IMR-90 (cell line): ENCODE measurements around the gene ATG5. TPM values are rescaled to one million over a fixed set of nuclear protein-coding genes. Genes with fewer than 3 reads are reported as not detected.
A peak's percentile ranks its signal among the peaks of the same experiment; 100 is the strongest.

Experiments used
- ATAC-seq: fragments of 200-7000 bp; cut with Tn5 transposase; 2 replicates; pipeline ENCODE4 v1.9.1; 2020; ENCODE audit warnings: low read depth, mild to moderate bottlenecking, moderate library complexity
- BruUV-seq: library from RNA; stranded (reverse); fragments of 400-500 nt; replicated peaks from 2 replicates; lab custom pipeline; 2021; lab: Mats Ljungman, UMichigan
- CTCF ChIA-PET: fragments of 300-600 bp; formaldehyde crosslinking; extraction: SDS; loops from one replicate; lab custom pipeline; 2021; ENCODE audit warnings: antibody characterized with exemption; lab: Yijun Ruan, JAX
- POLR2A ChIA-PET: fragments of 300-600 bp; sonication (Branson Sonifier 250); formaldehyde crosslinking; loops from one replicate; lab custom pipeline; 2022; ENCODE audit warnings: antibody characterized with exemption; ENCODE audit not compliant: unreplicated experiment; lab: Charles Lee
- DNase-seq: peaks from one replicate; pipeline ENCODE4 v3.0.0; 2013
- H2AFZ ChIP-seq: replicated peaks from 2 replicates; pipeline ENCODE3; 2013; ENCODE audit warnings: low read length, mild to moderate bottlenecking; ENCODE audit not compliant: poor library complexity
- H2AK5ac ChIP-seq: 2 replicates; pipeline ENCODE4 v1.6.1; 2013; ENCODE audit warnings: low read depth, low read length, inconsistent platforms
- H2AK9ac ChIP-seq: replicated peaks from 2 replicates; pipeline ENCODE3; 2013; ENCODE audit warnings: mild to moderate bottlenecking, low read depth, low read length, moderate library complexity; ENCODE audit not compliant: poor library complexity
- H2BK120ac ChIP-seq: 2 replicates; pipeline ENCODE4 v1.6.1; 2013; ENCODE audit warnings: low read depth, low read length, inconsistent platforms
- H2BK15ac ChIP-seq: 3 replicates; pipeline ENCODE4 v1.6.1; 2013; ENCODE audit warnings: low read depth, low read length, inconsistent platforms
- H2BK20ac ChIP-seq: 2 replicates; pipeline ENCODE4 v1.6.1; 2013; ENCODE audit warnings: low read depth, mild to moderate bottlenecking, inconsistent platforms, low read length, moderate library complexity
- H2BK5ac ChIP-seq: 2 replicates; pipeline ENCODE4 v1.6.1; 2013; ENCODE audit warnings: mild to moderate bottlenecking, low read depth, low read length, inconsistent platforms; ENCODE audit not compliant: poor library complexity, severe bottlenecking
- H3K14ac ChIP-seq: replicated peaks from 2 replicates; pipeline ENCODE4 v1.6.1; 2013; ENCODE audit warnings: low read depth, low read length, inconsistent platforms
- H3K18ac ChIP-seq: 2 replicates; pipeline ENCODE4 v1.6.1; 2013; ENCODE audit warnings: low read depth, low read length, control low read depth
- H3K23ac ChIP-seq: 2 replicates; pipeline ENCODE4 v1.6.1; 2013; ENCODE audit warnings: low read depth, low read length, inconsistent platforms
- H3K27ac ChIP-seq: 2 replicates; pipeline ENCODE4 v1.5.1; 2013; ENCODE audit warnings: mild to moderate bottlenecking, control low read depth, low read length; ENCODE audit not compliant: insufficient read depth
- H3K27me3 ChIP-seq: 2 replicates; pipeline ENCODE4 v1.6.1; 2013; ENCODE audit warnings: low read length; ENCODE audit not compliant: control insufficient read depth, insufficient read depth
- H3K36me3 ChIP-seq: 2 replicates; pipeline ENCODE4 v1.6.1; 2013; ENCODE audit warnings: low read length, mixed read lengths; ENCODE audit not compliant: control insufficient read depth, insufficient read depth
- H3K4ac ChIP-seq: 2 replicates; pipeline ENCODE4 v1.6.1; 2013; ENCODE audit warnings: low read depth, low read length, inconsistent platforms
- H3K4me1 ChIP-seq: 2 replicates; pipeline ENCODE4 v1.6.1; 2013; ENCODE audit warnings: low read length, mixed read lengths; ENCODE audit not compliant: control insufficient read depth, insufficient read depth
- H3K4me2 ChIP-seq: 2 replicates; pipeline ENCODE4 v1.6.1; 2013; ENCODE audit warnings: low read depth, mild to moderate bottlenecking, control low read depth, low read length, moderate library complexity
- H3K4me3 ChIP-seq: 2 replicates; pipeline ENCODE4 v1.5.1; 2013; ENCODE audit warnings: low read depth, mild to moderate bottlenecking, control low read depth, low read length, moderate library complexity; ENCODE audit not compliant: insufficient read depth
- H3K56ac ChIP-seq: 2 replicates; pipeline ENCODE4 v1.6.1; 2013; ENCODE audit warnings: low read length, inconsistent platforms; ENCODE audit not compliant: insufficient read depth; ENCODE audit errors: extremely low read depth
- H3K79me1 ChIP-seq, 2 experiments: 2 replicates each; pipeline ENCODE4 v1.6.1; 2013; ENCODE audit warnings: low read length in 2 of 2, inconsistent platforms in 1 of 2, low read depth in 1 of 2
- H3K9ac ChIP-seq: 2 replicates; pipeline ENCODE4 v1.6.1; 2013; ENCODE audit warnings: low read depth, low read length, control low read depth
- H3K9me1 ChIP-seq: 2 replicates; pipeline ENCODE4 v1.6.1; 2013; ENCODE audit warnings: low read length, inconsistent platforms; ENCODE audit not compliant: insufficient read depth
- H3K9me3 ChIP-seq: 2 replicates; pipeline ENCODE4 v1.6.1; 2013; ENCODE audit warnings: low read length; ENCODE audit not compliant: control insufficient read depth, insufficient read depth
- H4K20me1 ChIP-seq: 2 replicates; pipeline ENCODE4 v1.6.1; 2013; ENCODE audit warnings: low read length, inconsistent platforms; ENCODE audit not compliant: insufficient read depth
- H4K5ac ChIP-seq: 2 replicates; pipeline ENCODE4 v1.6.1; 2013; ENCODE audit warnings: mild to moderate bottlenecking, low read depth, low read length, control low read depth
- H4K8ac ChIP-seq, 2 experiments: 2 replicates each; pipeline ENCODE4 v1.6.1; 2013; ENCODE audit warnings: low read depth in 2 of 2, low read length in 2 of 2, control low read depth in 1 of 2, inconsistent platforms in 1 of 2
- H4K91ac ChIP-seq: 2 replicates; pipeline ENCODE4 v1.6.1; 2013; ENCODE audit warnings: low read depth, low read length, inconsistent platforms; ENCODE audit not compliant: insufficient read depth
- CTCF ChIP-seq: conservative IDR thresholded peaks from 2 replicates; pipeline ENCODE4 v1.5.1; 2012; ENCODE audit warnings: mild to moderate bottlenecking, low read depth, low read length, improper control_type of control experiment
- MAFK ChIP-seq: IDR thresholded peaks from 2 replicates; pipeline ENCODE4 v1.6.1; 2012; ENCODE audit warnings: low read depth, low read length, improper control_type of control experiment
- MAZ ChIP-seq: IDR thresholded peaks from 2 replicates; pipeline ENCODE4 v1.6.1; 2012; ENCODE audit warnings: low read depth, mild to moderate bottlenecking, low read length, improper control_type of control experiment, moderate library complexity, borderline replicate concordance
- NFE2L2 ChIP-seq: fragments of 150-350 bp; IDR thresholded peaks from 2 replicates; pipeline ENCODE4 v1.6.1; 2016; ENCODE audit warnings: low read depth, mild to moderate bottlenecking, low read length
- RAD21 ChIP-seq: IDR thresholded peaks from 2 replicates; pipeline ENCODE4 v1.6.1; 2012; ENCODE audit warnings: low read length, improper control_type of control experiment
- USF2 ChIP-seq: fragments of 150-350 bp; IDR thresholded peaks from 2 replicates; pipeline ENCODE4 v1.6.1; 2017; ENCODE audit warnings: mild to moderate bottlenecking, antibody characterized with exemption, low read length, low read depth
- WGBS, 2 experiments: methylation state at CpG; one replicate each; pipeline versions ENCODE4 v1.1.5 to v1.1.7; 2013; ENCODE audit warnings: missing lambda C conversion rate in 2 of 2; ENCODE audit not compliant: insufficient read length in 1 of 2; ENCODE audit errors: extremely low coverage in 2 of 2; 5-methylcytosine and 5-hydroxymethylcytosine counted together
- dilution Hi-C: fragments of 300-500 bp; cut with HindIII; formaldehyde crosslinking; loops from one replicate; pipeline ENCODE4 v1.14.3; 2018; ENCODE audit warnings: low sequenced_read_pairs; ENCODE audit not compliant: unreplicated experiment
- in situ Hi-C: fragments of 300-500 bp; cut with MboI; formaldehyde crosslinking; loops from 3 replicates; pipeline ENCODE4 v1.14.3; 2019; ENCODE audit warnings: low sequenced_read_pairs, inconsistent platforms, mixed read lengths
- intact Hi-C: fragments of 100-400 bp; cut with micrococcal nuclease; formaldehyde crosslinking; loops from 2 replicates; pipeline ENCODE4 v1.10.0; 2022
- polyA plus RNA-seq, 3 experiments: library from polyadenylated mRNA; depleted of rRNA; stranded (reverse); fragments of >200 nt; gene quantifications; 2 replicates each; pipeline ENCODE4 v1.2.3, GENCODE V29; 2012; ENCODE audit warnings: low replicate concordance in 1 of 3
- total RNA-seq: library from RNA; depleted of rRNA; stranded (reverse); fragments of >200 nt; gene quantifications from 2 replicates; pipeline ENCODE4 v1.2.3, GENCODE V29; 2012

The ATG5 gene
- total and polyA plus RNA-seq, 2 of the 4 experiments (the other 2 are of a cell fraction) = 13.5 to 28.0 TPM

DNA sequence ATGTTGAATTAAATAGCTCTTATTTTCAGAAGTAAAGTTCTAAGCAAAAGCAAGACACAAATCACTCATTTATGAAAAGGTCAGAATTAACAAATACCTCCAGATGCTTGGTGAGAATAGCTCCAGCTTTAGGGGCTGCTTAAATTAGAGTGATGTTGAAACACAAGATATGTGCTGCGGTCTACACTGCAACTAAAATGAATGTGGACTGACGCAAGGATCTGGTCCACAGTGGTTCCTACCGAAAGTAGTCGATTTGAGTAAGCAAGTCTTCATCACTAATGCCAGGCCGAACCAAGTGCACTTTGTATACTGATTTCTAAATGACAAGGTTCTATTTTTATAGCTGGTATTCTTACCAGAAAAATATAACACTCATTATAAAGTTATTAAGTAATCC lies 143.1 kb downstream of the ATG5 start:
- H3K9ac ChIP-seq = no peak overlapping the region
- POLR2A ChIA-PET = no interaction called here
- no TSS peak for BruUV-seq

More for the DNA sequence above, 143.1 kb downstream of the ATG5 start:
- TF ChIP-seq CTCF (no peak), MAZ (no peak), USF2 (no peak), NFE2L2 (no peak), RAD21 (no peak), MAFK (no peak)
- in situ Hi-C loops = no loop called here
- H3K27me3 ChIP-seq = no peaks in the 10 kb centered on the region
- H4K20me1 ChIP-seq = no peaks in the 10 kb centered on the region
- CTCF ChIA-PET = interaction anchor here (1.5 kb wide), 2 partner anchors 9 to 19 kb away, joined by 4 to 5 read pairs; no protein-coding TSS in a partner anchor
- no CpG with 5 or more reads among the region's 5 CpGs for WGBS, 2 experiments
- H2AK5ac ChIP-seq = peak overlapping the region; percentile 57; the same call in 1 of the 2 replicates
- H2AFZ ChIP-seq = no peak overlapping the region
- H2BK5ac ChIP-seq = peak overlapping the region; percentile 76
- intact Hi-C loops = no loop called here
- H4K91ac ChIP-seq = peak overlapping the region; percentile 61; the same call in 1 of the 2 replicates
- no peaks in the 10 kb centered on the region for H3K9me3 ChIP-seq
- H3K4me3 ChIP-seq = no peak overlapping the region
- peaks cover 0 to 8% of the 10 kb centered on the region in 2 experiments; a peak in 1 of 4 replicates for H3K79me1 ChIP-seq
- H3K4me1 ChIP-seq = peaks cover 9% of the 10 kb centered on the region
- H3K36me3 ChIP-seq = peaks cover 3% of the 10 kb centered on the region
- peak overlapping the region; percentile 82 for H2BK20ac ChIP-seq
- H2AK9ac ChIP-seq = no peak overlapping the region
- dilution Hi-C loops = no loop called here
- H4K5ac ChIP-seq = peak overlapping the region; percentile 44; the same call in 1 of the 2 replicates
- no peak overlapping the region; the same call in 1 of the 2 replicates for H3K56ac ChIP-seq
- H3K9me1 ChIP-seq = peaks cover 5% of the 10 kb centered on the region
- H3K4ac ChIP-seq = peak overlapping the region; percentile 84
- peak overlapping the region; percentile 30; the same call in 1 of the 2 replicates for H3K23ac ChIP-seq
- peak overlapping the region; percentile 82; the same call in 1 of the 3 replicates for H2BK15ac ChIP-seq
- H3K18ac ChIP-seq = peak overlapping the region; percentile 83; the same call in 1 of the 2 replicates
- peak overlapping the region; percentile 56 for H3K14ac ChIP-seq
- 0 out of 2 replicates have a peak overlapping the region, but pooled peaks have one; percentile 39 for H3K4me2 ChIP-seq
- peak overlapping the region; percentile 64 for H2BK120ac ChIP-seq
- no peak overlapping the region for H3K27ac ChIP-seq
- DNase-seq (no peak), ATAC-seq (no peak)
- H4K8ac ChIP-seq = peak overlapping the region in 1 of 2 experiments; percentile 59; a peak in 1 of 4 replicates
